ENCODE results near the gene ALKBH6. TPM values are rescaled to one million over a fixed set of nuclear protein-coding genes. Genes with fewer than 3 reads are reported as not detected.

The ALKBH6 gene
- 8.3 and 11.7 TPM in 2 replicates for total RNA-seq

DNA sequence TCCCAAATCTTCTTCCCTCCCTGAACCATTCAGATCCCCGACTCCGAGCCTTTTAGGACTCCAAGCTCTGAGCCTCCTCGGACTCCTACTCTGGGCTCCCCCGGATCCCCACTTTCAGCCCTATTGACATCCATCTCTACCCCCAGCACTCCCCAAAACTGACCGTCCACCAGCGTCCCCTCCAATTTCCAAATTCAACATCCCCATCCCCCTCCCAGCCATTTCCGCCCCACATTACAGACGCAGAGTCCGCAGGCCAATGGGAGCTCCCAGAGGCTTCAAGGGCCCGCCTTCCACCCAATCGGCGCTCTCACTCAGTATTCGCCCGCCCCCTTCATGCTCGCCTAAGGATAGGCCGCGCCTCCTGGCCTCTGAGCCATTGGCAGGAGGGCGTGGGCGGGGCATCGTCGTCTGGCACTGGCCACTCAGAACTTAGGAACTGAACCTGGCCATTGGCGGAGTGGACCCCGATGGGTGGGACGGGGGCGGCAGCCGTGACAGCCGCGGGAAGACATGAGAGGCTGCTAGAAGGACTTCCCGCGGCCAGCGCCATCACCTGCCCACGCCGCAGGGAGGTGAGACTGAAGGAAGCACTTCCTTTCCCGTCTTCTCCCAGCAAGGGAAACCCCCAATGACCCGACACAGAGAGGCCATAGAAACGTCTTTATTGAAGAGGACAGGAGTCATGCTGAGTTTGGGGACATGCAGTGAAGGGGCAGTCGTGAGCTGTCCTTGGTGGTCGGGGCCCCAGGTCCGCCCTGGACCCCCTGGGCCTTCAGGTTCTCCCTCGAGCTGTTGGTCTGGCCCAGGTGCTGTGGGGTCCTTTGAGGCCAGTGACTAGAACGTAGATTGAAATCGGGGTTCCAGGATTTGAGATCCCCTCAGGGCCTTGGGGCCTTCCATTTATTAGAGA is at the start of gene ALKBH6:
Gene ALKBH6, minus strand, starts transcription at position 202 of the 913 bp plus-strand sequence. CDS start 816 bp downstream, outside the sequence.

DNA sequence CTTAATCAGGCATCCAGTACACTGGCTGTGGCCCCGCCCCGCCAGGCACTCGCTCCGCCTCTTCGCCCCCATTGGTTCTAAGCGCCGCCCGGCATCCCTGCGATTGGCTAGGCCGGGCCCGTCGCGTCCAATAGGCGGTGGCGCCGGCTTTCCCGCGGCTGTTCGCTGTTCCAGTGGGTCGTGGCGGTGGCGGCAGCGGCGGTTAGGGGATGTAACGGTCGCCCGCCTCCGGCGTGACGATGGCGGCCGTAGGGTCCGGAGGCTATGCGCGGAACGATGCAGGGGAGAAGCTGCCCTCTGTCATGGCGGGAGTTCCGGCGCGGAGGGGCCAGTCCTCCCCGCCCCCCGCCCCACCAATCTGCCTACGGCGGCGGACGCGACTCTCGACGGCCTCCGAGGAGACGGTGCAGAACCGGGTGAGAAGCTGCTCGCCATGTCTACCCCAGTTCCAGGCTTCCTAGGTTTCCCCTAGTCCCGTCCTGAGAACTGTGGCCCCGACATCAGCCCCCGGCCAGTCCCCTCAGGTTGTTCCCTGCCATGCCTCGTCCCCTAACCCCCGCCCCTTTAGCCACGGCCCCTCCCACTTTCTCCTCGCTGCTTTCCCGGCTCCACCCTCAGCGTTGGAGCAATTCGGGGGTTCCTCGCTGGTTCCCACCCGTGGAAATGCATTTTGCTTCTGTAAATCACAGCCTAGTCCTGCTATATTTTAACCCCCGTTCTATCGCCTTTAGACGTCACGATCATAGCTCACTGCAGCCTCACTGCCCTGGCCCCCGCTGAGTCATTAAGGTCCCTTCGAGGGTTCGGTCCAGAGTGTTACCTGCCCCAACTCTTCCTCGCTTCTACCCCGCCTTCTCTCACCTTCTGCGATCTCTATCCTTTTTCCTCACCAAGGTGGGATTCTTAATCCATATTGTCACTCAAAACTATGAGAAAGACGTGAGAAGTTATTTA is 41.0 kb upstream of the ALKBH6 start, which contains the start of gene WDR62:
Gene WDR62, plus strand, starts transcription at position 165 of the 954 bp plus-strand sequence. Its CDS starts 75 bp downstream, at position 240.

DNA sequence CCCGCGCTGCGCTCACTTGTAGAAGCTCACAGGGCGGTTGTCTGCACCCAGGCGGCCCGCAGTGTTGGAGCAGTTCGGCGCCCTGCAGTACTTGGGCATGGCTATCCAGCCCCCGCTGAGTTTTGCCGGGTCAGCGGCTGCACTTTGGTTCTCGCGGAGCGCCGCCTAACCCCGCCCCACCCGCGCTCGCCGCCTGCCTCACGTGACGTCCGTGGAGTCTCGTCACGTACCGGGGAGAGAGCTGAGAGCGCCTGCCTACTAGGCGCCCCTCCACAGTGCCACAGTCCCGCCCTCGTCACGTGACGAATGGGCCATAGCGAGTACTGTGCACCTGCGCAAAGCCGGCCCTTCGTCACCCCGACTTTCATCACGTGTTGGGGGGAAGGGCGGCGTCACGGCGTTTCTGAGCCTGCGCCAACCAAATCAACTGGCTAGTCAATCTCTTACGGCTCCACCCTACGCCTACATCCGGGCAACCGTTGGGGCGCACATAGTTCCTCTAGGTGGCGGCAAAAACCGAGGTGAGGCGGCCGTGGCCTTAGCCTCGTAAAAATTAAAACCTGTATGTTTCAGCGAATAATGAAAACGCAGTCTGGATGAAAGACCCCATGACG is 40.2 kb upstream of the ALKBH6 start, which contains the start of gene THAP8:
Gene THAP8, minus strand, starts transcription at position 167 of the 614 bp plus-strand sequence. Its CDS starts 68 bp downstream, at position 99.

DNA sequence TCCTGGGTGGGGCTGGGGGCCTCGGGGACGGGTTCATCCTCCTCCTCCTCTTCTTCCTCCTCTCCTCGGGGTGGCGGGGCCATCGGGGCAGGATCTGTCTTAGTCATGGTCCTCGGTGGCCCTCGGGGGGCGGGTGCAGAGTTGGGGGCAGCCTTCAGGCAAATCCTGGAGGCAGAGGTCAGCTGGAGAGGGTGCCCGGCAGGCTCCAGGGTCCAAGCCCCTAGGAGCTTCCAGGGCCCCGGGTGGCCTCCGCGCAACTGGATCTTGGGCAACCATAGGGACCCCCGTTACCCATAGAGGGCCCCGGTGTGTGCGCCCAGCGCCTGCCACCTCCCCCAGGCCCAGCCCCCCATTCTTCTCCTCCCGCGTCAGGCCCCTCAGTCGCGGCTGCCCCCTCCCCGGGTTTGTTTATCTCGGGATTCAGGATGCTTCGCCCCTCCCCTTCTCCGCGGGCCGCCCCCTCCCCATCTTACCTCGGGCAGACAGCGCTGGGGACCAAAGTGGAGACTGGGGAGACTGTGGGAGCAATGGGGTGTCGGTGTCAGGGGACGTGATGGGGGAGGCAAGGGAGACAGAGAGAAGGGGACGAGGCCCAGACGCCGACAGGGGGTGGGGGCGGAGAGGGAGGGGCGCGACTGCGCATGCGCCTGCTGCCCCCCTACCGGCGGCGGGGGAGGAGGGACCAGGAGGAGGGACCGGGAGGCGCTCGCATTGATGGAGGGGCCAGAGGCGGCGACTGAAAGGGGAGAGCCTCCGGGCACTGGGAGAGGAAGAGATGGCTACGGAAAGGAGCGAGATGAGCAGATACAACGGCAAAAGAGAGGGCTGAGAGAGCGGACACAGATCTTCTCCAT is 18.5 kb upstream of the ALKBH6 start, which contains the start of gene CLIP3:
Gene CLIP3, minus strand, starts transcription at position 623 of the 854 bp plus-strand sequence. Its CDS starts 516 bp downstream, at position 107.

DNA sequence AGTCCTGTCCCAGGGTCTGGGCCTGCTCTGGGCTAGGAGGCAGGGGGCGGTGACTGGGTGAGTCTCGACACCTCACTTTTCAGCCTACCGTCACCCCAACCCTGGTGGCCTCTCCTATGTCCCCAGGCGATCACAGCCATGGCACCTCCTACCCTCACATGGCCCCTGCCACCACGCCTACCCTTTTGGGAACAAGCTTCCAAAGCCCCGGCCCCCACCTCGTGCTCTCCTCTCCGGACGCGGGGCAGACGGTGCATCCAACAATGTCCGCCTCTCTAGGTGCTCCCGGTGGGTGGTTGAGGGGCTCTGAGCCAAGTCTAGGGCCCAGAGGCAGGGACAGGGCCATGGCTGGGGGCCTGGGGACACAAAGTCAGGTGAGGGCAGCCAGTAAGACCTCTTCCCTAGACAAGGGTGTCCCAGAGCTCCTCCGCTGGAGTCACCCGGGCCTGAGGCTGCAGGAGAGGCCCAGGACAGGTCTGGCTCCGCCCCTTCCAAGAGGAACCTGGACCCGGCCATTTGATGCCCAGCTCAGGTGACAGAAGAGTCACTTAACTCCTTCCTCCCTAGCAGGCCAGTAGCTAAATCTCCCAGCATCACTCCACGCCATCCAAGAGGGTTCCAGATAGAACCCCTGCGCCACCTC is 5.6 kb downstream of the ALKBH6 start, which contains the start of gene SYNE4:
Gene SYNE4, minus strand, starts transcription at position 478 of the 643 bp plus-strand sequence. Its CDS starts 132 bp downstream, at position 346.

DNA sequence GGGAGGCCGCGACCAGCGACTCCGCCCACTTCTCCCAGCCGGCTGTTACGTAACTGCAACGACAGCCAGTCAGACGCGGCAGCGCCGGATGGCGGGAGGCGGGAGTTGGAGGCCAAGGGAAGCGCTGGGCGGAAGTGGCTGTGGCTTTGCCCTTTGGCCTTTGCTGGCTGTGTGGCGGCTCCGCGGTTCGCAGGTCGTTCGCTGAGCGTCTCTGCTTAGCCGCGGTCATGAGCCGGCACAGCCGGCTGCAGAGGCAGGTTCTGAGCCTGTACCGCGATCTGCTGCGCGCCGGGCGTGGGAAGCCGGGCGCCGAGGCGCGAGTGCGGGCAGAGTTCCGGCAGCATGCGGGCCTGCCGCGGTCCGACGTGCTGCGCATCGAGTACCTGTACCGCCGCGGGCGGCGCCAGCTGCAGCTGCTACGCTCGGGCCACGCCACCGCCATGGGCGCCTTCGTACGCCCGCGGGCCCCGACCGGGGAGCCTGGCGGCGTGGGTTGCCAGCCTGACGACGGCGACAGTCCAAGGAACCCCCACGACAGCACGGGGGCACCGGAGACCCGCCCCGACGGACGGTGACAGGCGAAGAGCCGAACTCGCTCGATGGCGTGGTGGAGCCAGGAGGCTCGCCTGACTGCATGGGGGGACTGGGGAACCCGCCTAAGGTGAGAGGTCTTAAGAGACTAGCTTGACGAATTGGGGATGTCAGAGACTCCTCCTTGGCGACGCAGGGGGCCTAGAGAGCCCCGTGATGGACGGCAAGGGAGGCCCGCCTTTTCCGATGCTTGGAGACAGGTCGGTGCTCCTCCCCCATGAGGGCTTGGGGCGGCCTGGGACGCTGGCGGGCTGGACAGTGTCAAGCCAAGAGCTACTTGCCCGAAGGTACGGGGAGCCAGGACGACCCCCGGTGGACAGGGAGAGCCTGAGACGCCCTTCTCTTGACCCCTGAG is 18.7 kb downstream of the ALKBH6 start, which contains the start of gene SDHAF1:
Gene SDHAF1, plus strand, starts transcription at position 141 of the 946 bp plus-strand sequence. Its CDS starts 87 bp downstream, at position 228.

Other genes starting within 250 kb of the ALKBH6 start
- gene ARHGAP33, start 238.6 kb downstream of the ALKBH6 start, total RNA-seq, result 4.0 and 5.7 TPM in 2 replicates
- not detected in 2 replicates for gene PRODH2, start 201.4 kb downstream of the ALKBH6 start, total RNA-seq
- not detected in 2 replicates for gene NPHS1, start 161.7 kb downstream of the ALKBH6 start, total RNA-seq
- gene KIRREL2, start 157.3 kb downstream of the ALKBH6 start, total RNA-seq, result not detected in 2 replicates
- 2.2 and 3.6 TPM in 2 replicates for gene APLP1, start 145.6 kb downstream of the ALKBH6 start, total RNA-seq
- 3.3 and 3.6 TPM in 2 replicates for gene NFKBID, start 113.7 kb downstream of the ALKBH6 start, total RNA-seq
- gene HCST, start 111.7 kb downstream of the ALKBH6 start, total RNA-seq, result not detected in 2 replicates
- gene TYROBP, start 105.9 kb downstream of the ALKBH6 start, total RNA-seq, result not detected in 2 replicates
- 4.4 and 6.1 TPM in 2 replicates for gene LRFN3, start 77.8 kb downstream of the ALKBH6 start, total RNA-seq
- 11.1 and 12.2 TPM in 2 replicates for gene SDHAF1, start 19.0 kb downstream of the ALKBH6 start, total RNA-seq
- gene SYNE4, start 5.4 kb downstream of the ALKBH6 start, total RNA-seq, result 0.13 and 0.14 TPM in 2 replicates
- gene CLIP3, start 18.7 kb upstream of the ALKBH6 start, total RNA-seq, result 4.3 and 6.6 TPM in 2 replicates
- 0.80 and 1.1 TPM in 2 replicates for gene THAP8, start 40.1 kb upstream of the ALKBH6 start, total RNA-seq
- gene WDR62, start 40.7 kb upstream of the ALKBH6 start, total RNA-seq, result 7.4 and 12.6 TPM in 2 replicates
- gene OVOL3, start 96.9 kb upstream of the ALKBH6 start, total RNA-seq, result not detected in 2 replicates
- gene POLR2I, start 100.7 kb upstream of the ALKBH6 start, total RNA-seq, result 25.8 TPM in 2 replicates
- 104 and 105 TPM in 2 replicates for gene TBCB, start 101.3 kb upstream of the ALKBH6 start, total RNA-seq
- gene CAPNS1, start 125.9 kb upstream of the ALKBH6 start, total RNA-seq, result 241 and 313 TPM in 2 replicates
- 2.4 and 4.5 TPM in 2 replicates for gene COX7A1, start 138.2 kb upstream of the ALKBH6 start, total RNA-seq
- 4.1 and 4.2 TPM in 2 replicates for gene ZNF565, start 200.5 kb upstream of the ALKBH6 start, total RNA-seq
- 173 and 176 TPM in 2 replicates for gene ZNF146, start 200.9 kb upstream of the ALKBH6 start, total RNA-seq

Data from thoracic aorta endothelial cell (primary cell).